ENCODE results near the gene ACTRT2. TPM values are rescaled to one million over a fixed set of nuclear protein-coding genes. Genes with fewer than 3 reads are reported as not detected.

ACTRT2 gene
- polyA plus RNA-seq, 1 experiment = not detected

GRCh38 chr1:3063379-3064295 lies 42.4 kb downstream of the ACTRT2 start:
- ChIA-PET POLR2A (no interaction called here), CTCF (no interaction called here)
- Histone ChIP-seq H3K36me3 (ENCODE audit: control insufficient read depth, insufficient read depth, low read length) (no peaks in the 10 kb centered on the region), H3K27me3 (ENCODE audit: control insufficient read depth, insufficient read depth, low read length) (peaks cover 42% of the 10 kb centered on the region), H3K4me3 (ENCODE audit: low read depth, low read length) (no peak overlapping the region)
- DNase-seq (ENCODE audit: low read depth) = no peak
- TF ChIP-seq CTCF (IDR thresholded peaks at IDR 0.05; ENCODE audit: insufficient read depth, low read depth, low read length) = no peak

GRCh38 chr1:3064296-3064850 lies 43.1 kb downstream of the ACTRT2 start:
- ChIA-PET POLR2A (no interaction called here), CTCF (no interaction called here)
- TF ChIP-seq CTCF (IDR thresholded peaks at IDR 0.05; ENCODE audit: insufficient read depth, low read depth, low read length) = no peak
- Histone ChIP-seq H3K36me3 (ENCODE audit: control insufficient read depth, insufficient read depth, low read length) (no peaks in the 10 kb centered on the region), H3K27me3 (ENCODE audit: control insufficient read depth, insufficient read depth, low read length) (peaks cover 42% of the 10 kb centered on the region), H3K4me3 (ENCODE audit: low read depth, low read length) (no peak overlapping the region)
- DNase-seq (ENCODE audit: low read depth) = no peak

- POLR2A ChIA-PET = no interaction called here
- no peak overlapping the region for H3K4me3 ChIP-seq (ENCODE audit: low read depth, low read length)
- no peak for TF ChIP-seq CTCF (IDR thresholded peaks at IDR 0.05; ENCODE audit: insufficient read depth, low read depth, low read length)
- H3K27me3 ChIP-seq (ENCODE audit: control insufficient read depth, insufficient read depth, low read length) = peaks cover 42% of the 10 kb centered on the region
- no peaks in the 10 kb centered on the region for H3K36me3 ChIP-seq (ENCODE audit: control insufficient read depth, insufficient read depth, low read length)
- DNase-seq (ENCODE audit: low read depth) = no peak
- CTCF ChIA-PET = no interaction called here
These were observed 43.6 kb downstream of the ACTRT2 start for GRCh38 chr1:3064901-3065300.

GRCh38 chr1:3065396-3065795 lies 44.1 kb downstream of the ACTRT2 start:
- no peak for DNase-seq (ENCODE audit: low read depth)
- POLR2A ChIA-PET = no interaction called here
- TF ChIP-seq CTCF (IDR thresholded peaks at IDR 0.05; ENCODE audit: insufficient read depth, low read depth, low read length) = no peak
- Histone ChIP-seq H3K27me3 (ENCODE audit: control insufficient read depth, insufficient read depth, low read length) (peaks cover 42% of the 10 kb centered on the region), H3K4me3 (ENCODE audit: low read depth, low read length) (no peak overlapping the region), H3K36me3 (ENCODE audit: control insufficient read depth, insufficient read depth, low read length) (no peaks in the 10 kb centered on the region)
- CTCF ChIA-PET = no interaction called here

GRCh38 chr1:3065797-3066196 lies 44.5 kb downstream of the ACTRT2 start:
- no peak for TF ChIP-seq CTCF (IDR thresholded peaks at IDR 0.05; ENCODE audit: insufficient read depth, low read depth, low read length)
- H3K4me3 ChIP-seq (ENCODE audit: low read depth, low read length) = no peak overlapping the region
- POLR2A ChIA-PET = no interaction called here
- peaks cover 43% of the 10 kb centered on the region for H3K27me3 ChIP-seq (ENCODE audit: control insufficient read depth, insufficient read depth, low read length)
- DNase-seq (ENCODE audit: low read depth) = no peak
- H3K36me3 ChIP-seq (ENCODE audit: control insufficient read depth, insufficient read depth, low read length) = no peaks in the 10 kb centered on the region
- CTCF ChIA-PET = no interaction called here

Data from BJ (cell line).